Activated B cell treated with CpG ODN at 0.5 μM for 24 hours (primary cell): Measurements from ENCODE around the gene HBA1. TPM values are rescaled to one million over a fixed set of nuclear protein-coding genes. Genes with fewer than 3 reads are reported as not detected.
"Not testable (repeated sequence)": the region's sequence is repeated elsewhere in the genome, so short reads cannot be mapped to it uniquely, and the experiment has no call there.

Experiments used
- ATAC-seq: fragments of 200-7000 bp; cut with Tn5 transposase; one replicate; pipeline ENCODE4 v1.10.0; 2021; ENCODE audit warnings: low read depth, mild to moderate bottlenecking, moderate library complexity
- CTCF ChIA-PET: fragments of 350-600 bp; sonication (Branson Sonifier 250); formaldehyde crosslinking; loops from one replicate; lab custom pipeline; 2021; ENCODE audit warnings: antibody characterized with exemption; lab: Charles Lee
- POLR2A ChIA-PET: fragments of 350-600 bp; sonication (Branson Sonifier 250); formaldehyde crosslinking; loops from one replicate; lab custom pipeline; 2021; ENCODE audit warnings: antibody characterized with exemption; lab: Charles Lee
- DNase-seq: peaks from one replicate; pipeline ENCODE4 v3.0.0; 2022
- H3K27ac Mint-ChIP-seq: one replicate; pipeline ENCODE4 v1.8.0; 2020; ENCODE audit warnings: mixed read lengths
- H3K27me3 Mint-ChIP-seq: one replicate; pipeline ENCODE4 v1.8.0; 2021; ENCODE audit warnings: mixed read lengths
- H3K36me3 Mint-ChIP-seq: one replicate; pipeline ENCODE4 v1.8.0; 2021; ENCODE audit warnings: low read depth, mixed read lengths
- H3K4me1 Mint-ChIP-seq: one replicate; pipeline ENCODE4 v1.8.0; 2021; ENCODE audit warnings: mixed read lengths
- H3K4me3 Mint-ChIP-seq: one replicate; pipeline ENCODE4 v1.8.0; 2020; ENCODE audit warnings: mild to moderate bottlenecking, mixed read lengths
- H3K9me3 Mint-ChIP-seq: one replicate; pipeline ENCODE4 v1.8.0; 2020; ENCODE audit warnings: mixed read lengths
- intact Hi-C: fragments of 100-400 bp; cut with micrococcal nuclease; formaldehyde crosslinking; loops from one replicate; pipeline ENCODE4 v1.15.1; 2024
- total RNA-seq: library from RNA; stranded (reverse); gene quantifications from 2 replicates; pipeline ENCODE4 v1.2.3, GENCODE V29; 2022
- TF ChIP-seq, protein P1 (sequence below): fragments of 200-600 bp; IDR thresholded peaks from one replicate; pipeline ENCODE4 v1.8.0; 2022; ENCODE audit warnings: antibody characterized with exemption, mild to moderate bottlenecking

Gene HBA1
- total RNA-seq, 1 donor from 2014 or later: 109 TPM

DNA sequence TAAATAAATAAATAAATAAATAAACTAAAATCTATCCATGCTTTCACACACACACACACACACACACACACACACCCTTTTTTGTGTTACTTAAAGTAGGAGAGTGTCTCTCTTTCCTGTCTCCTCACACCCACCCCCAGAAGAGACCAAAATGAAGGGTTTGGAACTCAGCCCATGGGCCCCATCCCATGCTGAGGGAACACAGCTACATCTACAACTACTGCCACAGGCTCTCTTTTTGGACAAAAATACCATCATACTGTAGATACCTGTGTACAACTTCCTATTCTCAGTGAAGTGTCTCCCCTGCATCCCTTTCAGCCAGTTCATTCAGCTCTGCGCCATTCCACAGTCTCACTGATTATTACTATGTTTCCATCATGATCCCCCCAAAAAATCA lies 5.7 kb upstream of the HBA1 start:
- no peak for DNase-seq
- H3K4me1 Mint-ChIP-seq: peaks cover 9% of the 10 kb centered on the region
- peaks cover 53% of the 10 kb centered on the region for H3K27me3 Mint-ChIP-seq
- TF ChIP-seq, protein P1, sequence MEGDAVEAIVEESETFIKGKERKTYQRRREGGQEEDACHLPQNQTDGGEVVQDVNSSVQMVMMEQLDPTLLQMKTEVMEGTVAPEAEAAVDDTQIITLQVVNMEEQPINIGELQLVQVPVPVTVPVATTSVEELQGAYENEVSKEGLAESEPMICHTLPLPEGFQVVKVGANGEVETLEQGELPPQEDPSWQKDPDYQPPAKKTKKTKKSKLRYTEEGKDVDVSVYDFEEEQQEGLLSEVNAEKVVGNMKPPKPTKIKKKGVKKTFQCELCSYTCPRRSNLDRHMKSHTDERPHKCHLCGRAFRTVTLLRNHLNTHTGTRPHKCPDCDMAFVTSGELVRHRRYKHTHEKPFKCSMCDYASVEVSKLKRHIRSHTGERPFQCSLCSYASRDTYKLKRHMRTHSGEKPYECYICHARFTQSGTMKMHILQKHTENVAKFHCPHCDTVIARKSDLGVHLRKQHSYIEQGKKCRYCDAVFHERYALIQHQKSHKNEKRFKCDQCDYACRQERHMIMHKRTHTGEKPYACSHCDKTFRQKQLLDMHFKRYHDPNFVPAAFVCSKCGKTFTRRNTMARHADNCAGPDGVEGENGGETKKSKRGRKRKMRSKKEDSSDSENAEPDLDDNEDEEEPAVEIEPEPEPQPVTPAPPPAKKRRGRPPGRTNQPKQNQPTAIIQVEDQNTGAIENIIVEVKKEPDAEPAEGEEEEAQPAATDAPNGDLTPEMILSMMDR: no peak
- H3K4me3 Mint-ChIP-seq: no peak overlapping the region
- H3K27ac Mint-ChIP-seq: no peak overlapping the region
- ChIA-PET CTCF (no interaction called here), POLR2A (no interaction called here)
- H3K9me3 Mint-ChIP-seq: no peaks in the 10 kb centered on the region
- intact Hi-C loops: no loop called here
- no peak for ATAC-seq
- no peaks in the 10 kb centered on the region for H3K36me3 Mint-ChIP-seq

DNA sequence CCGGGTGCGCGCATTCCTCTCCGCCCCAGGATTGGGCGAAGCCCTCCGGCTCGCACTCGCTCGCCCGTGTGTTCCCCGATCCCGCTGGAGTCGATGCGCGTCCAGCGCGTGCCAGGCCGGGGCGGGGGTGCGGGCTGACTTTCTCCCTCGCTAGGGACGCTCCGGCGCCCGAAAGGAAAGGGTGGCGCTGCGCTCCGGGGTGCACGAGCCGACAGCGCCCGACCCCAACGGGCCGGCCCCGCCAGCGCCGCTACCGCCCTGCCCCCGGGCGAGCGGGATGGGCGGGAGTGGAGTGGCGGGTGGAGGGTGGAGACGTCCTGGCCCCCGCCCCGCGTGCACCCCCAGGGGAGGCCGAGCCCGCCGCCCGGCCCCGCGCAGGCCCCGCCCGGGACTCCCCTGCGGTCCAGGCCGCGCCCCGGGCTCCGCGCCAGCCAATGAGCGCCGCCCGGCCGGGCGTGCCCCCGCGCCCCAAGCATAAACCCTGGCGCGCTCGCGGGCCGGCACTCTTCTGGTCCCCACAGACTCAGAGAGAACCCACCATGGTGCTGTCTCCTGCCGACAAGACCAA lies 4.0 kb upstream of the HBA1 start, which contains the start of gene HBA2:
HBA2 (plus strand) TSS at position 503 of the 568 bp plus-strand sequence; CDS start at position 540, 37 bp downstream.
- intact Hi-C loops, H3K4me1 Mint-ChIP-seq, H3K4me3 Mint-ChIP-seq, POLR2A ChIA-PET, CTCF ChIA-PET, H3K9me3 Mint-ChIP-seq, H3K36me3 Mint-ChIP-seq, H3K27ac Mint-ChIP-seq, DNase-seq: not testable (repeated sequence)
- ATAC-seq: peak; percentile 67
- peaks cover 46% of the 10 kb centered on the region for H3K27me3 Mint-ChIP-seq

DNA sequence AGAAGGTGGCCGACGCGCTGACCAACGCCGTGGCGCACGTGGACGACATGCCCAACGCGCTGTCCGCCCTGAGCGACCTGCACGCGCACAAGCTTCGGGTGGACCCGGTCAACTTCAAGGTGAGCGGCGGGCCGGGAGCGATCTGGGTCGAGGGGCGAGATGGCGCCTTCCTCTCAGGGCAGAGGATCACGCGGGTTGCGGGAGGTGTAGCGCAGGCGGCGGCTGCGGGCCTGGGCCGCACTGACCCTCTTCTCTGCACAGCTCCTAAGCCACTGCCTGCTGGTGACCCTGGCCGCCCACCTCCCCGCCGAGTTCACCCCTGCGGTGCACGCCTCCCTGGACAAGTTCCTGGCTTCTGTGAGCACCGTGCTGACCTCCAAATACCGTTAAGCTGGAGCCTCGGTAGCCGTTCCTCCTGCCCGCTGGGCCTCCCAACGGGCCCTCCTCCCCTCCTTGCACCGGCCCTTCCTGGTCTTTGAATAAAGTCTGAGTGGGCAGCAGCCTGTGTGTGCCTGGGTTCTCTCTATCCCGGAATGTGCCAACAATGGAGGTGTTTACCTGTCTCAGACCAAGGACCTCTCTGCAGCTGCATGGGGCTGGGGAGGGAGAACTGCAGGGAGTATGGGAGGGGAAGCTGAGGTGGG lies 3.1 kb upstream of the HBA1 start:
- CTCF ChIA-PET, H3K9me3 Mint-ChIP-seq, DNase-seq, H3K27ac Mint-ChIP-seq, H3K4me3 Mint-ChIP-seq, intact Hi-C loops, H3K36me3 Mint-ChIP-seq, ATAC-seq, POLR2A ChIA-PET, H3K4me1 Mint-ChIP-seq: not testable (repeated sequence)
- H3K27me3 Mint-ChIP-seq: peaks cover 49% of the 10 kb centered on the region

DNA sequence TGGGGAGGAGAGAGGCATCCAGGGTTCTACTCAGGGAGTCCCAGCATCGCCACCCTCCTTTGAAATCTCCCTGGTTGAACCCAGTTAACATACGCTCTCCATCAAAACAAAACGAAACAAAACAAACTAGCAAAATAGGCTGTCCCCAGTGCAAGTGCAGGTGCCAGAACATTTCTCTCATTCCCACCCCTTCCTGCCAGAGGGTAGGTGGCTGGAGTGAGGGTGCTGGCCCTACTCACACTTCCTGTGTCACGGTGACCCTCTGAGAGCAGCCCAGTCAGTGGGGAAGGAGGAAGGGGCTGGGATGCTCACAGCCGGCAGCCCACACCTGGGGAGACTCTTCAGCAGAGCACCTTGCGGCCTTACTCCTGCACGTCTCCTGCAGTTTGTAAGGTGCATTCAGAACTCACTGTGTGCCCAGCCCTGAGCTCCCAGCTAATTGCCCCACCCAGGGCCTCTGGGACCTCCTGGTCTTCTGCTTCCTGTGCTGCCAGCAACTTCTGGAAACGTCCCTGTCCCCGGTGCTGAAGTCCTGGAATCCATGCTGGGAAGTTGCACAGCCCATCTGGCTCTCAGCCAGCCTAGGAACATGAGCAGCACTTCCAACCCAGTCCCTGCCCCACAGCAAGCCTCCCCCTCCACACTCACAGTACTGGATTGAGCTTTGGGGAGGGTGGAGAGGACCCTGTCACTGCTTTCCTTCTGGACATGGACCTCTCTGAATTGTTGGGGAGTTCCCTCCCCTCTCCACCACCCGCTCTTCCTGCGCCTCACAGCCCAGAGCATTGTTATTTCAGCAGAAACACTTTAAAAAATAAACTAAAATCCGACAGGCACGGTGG lies 2.3 kb upstream of the HBA1 start:
- H3K4me1 Mint-ChIP-seq, H3K4me3 Mint-ChIP-seq, H3K9me3 Mint-ChIP-seq, DNase-seq, intact Hi-C loops, POLR2A ChIA-PET, ATAC-seq, CTCF ChIA-PET, H3K27ac Mint-ChIP-seq, H3K36me3 Mint-ChIP-seq: not testable (repeated sequence)
- H3K27me3 Mint-ChIP-seq: peaks cover 43% of the 10 kb centered on the region

DNA sequence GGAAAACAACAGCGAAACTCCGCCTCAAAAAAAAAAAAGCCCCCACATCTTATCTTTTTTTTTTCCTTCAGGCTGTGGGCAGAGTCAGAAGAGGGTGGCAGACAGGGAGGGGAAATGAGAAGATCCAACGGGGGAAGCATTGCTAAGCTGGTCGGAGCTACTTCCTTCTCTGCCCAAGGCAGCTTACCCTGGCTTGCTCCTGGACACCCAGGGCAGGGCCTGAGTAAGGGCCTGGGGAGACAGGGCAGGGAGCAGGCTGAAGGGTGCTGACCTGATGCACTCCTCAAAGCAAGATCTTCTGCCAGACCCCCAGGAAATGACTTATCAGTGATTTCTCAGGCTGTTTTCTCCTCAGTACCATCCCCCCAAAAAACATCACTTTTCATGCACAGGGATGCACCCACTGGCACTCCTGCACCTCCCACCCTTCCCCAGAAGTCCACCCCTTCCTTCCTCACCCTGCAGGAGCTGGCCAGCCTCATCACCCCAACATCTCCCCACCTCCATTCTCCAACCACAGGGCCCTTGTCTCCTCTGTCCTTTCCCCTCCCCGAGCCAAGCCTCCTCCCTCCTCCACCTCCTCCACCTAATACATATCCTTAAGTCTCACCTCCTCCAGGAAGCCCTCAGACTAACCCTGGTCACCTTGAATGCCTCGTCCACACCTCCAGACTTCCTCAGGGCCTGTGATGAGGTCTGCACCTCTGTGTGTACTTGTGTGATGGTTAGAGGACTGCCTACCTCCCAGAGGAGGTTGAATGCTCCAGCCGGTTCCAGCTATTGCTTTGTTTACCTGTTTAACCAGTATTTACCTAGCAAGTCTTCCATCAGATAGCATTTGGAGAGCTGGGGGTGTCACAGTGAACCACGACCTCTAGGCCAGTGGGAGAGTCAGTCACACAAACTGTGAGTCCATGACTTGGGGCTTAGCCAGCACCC lies 1.2 kb upstream of the HBA1 start:
- peak overlapping the region; percentile 12 for H3K4me3 Mint-ChIP-seq
- H3K9me3 Mint-ChIP-seq: no peaks in the 10 kb centered on the region
- H3K27me3 Mint-ChIP-seq: peaks cover 38% of the 10 kb centered on the region
- intact Hi-C loops: no loop called here
- H3K4me1 Mint-ChIP-seq: peaks cover 10% of the 10 kb centered on the region
- no peaks in the 10 kb centered on the region for H3K36me3 Mint-ChIP-seq
- TF ChIP-seq, protein P1: no peak
- ATAC-seq: no peak
- H3K27ac Mint-ChIP-seq: no peak overlapping the region
- no peak for DNase-seq
- ChIA-PET POLR2A (interaction anchor here (0.6 kb wide), 1 partner anchor 65 kb away, joined by 6 read pairs; no protein-coding TSS in a partner anchor), CTCF (no interaction called here)

DNA sequence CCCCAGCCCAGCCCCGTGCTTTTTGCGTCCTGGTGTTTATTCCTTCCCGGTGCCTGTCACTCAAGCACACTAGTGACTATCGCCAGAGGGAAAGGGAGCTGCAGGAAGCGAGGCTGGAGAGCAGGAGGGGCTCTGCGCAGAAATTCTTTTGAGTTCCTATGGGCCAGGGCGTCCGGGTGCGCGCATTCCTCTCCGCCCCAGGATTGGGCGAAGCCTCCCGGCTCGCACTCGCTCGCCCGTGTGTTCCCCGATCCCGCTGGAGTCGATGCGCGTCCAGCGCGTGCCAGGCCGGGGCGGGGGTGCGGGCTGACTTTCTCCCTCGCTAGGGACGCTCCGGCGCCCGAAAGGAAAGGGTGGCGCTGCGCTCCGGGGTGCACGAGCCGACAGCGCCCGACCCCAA lies 474 bp upstream of the HBA1 start:
- H3K9me3 Mint-ChIP-seq, CTCF ChIA-PET, H3K36me3 Mint-ChIP-seq, DNase-seq, POLR2A ChIA-PET, ATAC-seq, intact Hi-C loops, H3K4me3 Mint-ChIP-seq, H3K27ac Mint-ChIP-seq: not testable (repeated sequence)
- Mint-ChIP-seq H3K27me3 (peaks cover 34% of the 10 kb centered on the region), H3K4me1 (peaks cover 11% of the 10 kb centered on the region)
